GM23338 (cell line): ENCODE data around the gene RPF1. TPM values are rescaled to one million over a fixed set of nuclear protein-coding genes. Genes with fewer than 3 reads are reported as not detected.
A peak's percentile ranks its signal among the peaks of the same experiment; 100 is the strongest.

Experiments used
- ATAC-seq: fragments of 200-7000 bp; cut with Tn5 transposase; 3 replicates; pipeline ENCODE4 v1.9.1; 2020
- DNase-seq: peaks from one replicate; pipeline ENCODE4 v3.0.0-alpha.2; 2015; ENCODE audit warnings: low spot score
- H2AFZ ChIP-seq: fragments of 200-600 bp; sonication (generic); 2 replicates; pipeline ENCODE4 v1.8.0; 2016; ENCODE audit warnings: antibody characterized with exemption, mild to moderate bottlenecking, moderate library complexity
- H3F3A ChIP-seq: fragments of 200-600 bp; sonication (generic); replicated peaks from 2 replicates; pipeline ENCODE4 v1.8.0; 2017; ENCODE audit warnings: antibody characterized with exemption, mixed run types, low read depth
- H3K27ac ChIP-seq: fragments of 200-600 bp; sonication (generic); 2 replicates; pipeline ENCODE4 v1.6.1; 2016; ENCODE audit warnings: low read depth
- H3K27me3 ChIP-seq: fragments of 200-600 bp; sonication (generic); 2 replicates; pipeline ENCODE4 v1.8.0; 2016; ENCODE audit warnings: mild to moderate bottlenecking, mixed run types, moderate library complexity; ENCODE audit not compliant: insufficient read depth
- H3K36me3 ChIP-seq: fragments of 200-600 bp; sonication (generic); 2 replicates; pipeline ENCODE4 v1.8.0; 2016; ENCODE audit warnings: mild to moderate bottlenecking; ENCODE audit not compliant: insufficient read depth
- H3K4me1 ChIP-seq: fragments of 200-600 bp; sonication (generic); 2 replicates; pipeline ENCODE4 v1.8.0; 2016; ENCODE audit warnings: mild to moderate bottlenecking, moderate library complexity; ENCODE audit not compliant: insufficient read depth
- H3K4me2 ChIP-seq: fragments of 200-600 bp; sonication (generic); 2 replicates; pipeline ENCODE4 v1.7.1; 2017; ENCODE audit warnings: mixed run types
- H3K4me3 ChIP-seq: fragments of 200-600 bp; sonication (generic); 2 replicates; pipeline ENCODE4 v1.6.1; 2016; ENCODE audit warnings: mixed run types
- H3K79me2 ChIP-seq: fragments of 200-600 bp; sonication (generic); replicated peaks from 2 replicates; pipeline ENCODE4 v1.8.0; 2017; ENCODE audit warnings: mild to moderate bottlenecking; ENCODE audit not compliant: insufficient read depth
- H3K9me2 ChIP-seq: fragments of 200-600 bp; sonication (generic); 2 replicates; pipeline ENCODE4 v1.8.0; 2017; ENCODE audit not compliant: insufficient read depth
- H4K20me1 ChIP-seq: fragments of 200-600 bp; sonication (generic); replicated peaks from 2 replicates; pipeline ENCODE4 v1.8.0; 2017; ENCODE audit warnings: mild to moderate bottlenecking; ENCODE audit not compliant: insufficient read depth
- H3K27ac Mint-ChIP-seq: 2 replicates; pipeline ENCODE4 v1.8.0; 2020; ENCODE audit warnings: inconsistent platforms, mild to moderate bottlenecking, moderate library complexity, mixed read lengths
- H3K27me3 Mint-ChIP-seq: 3 replicates; pipeline ENCODE4 v1.8.0; 2022; ENCODE audit warnings: low read depth, mild to moderate bottlenecking, moderate library complexity, mixed read lengths, inconsistent platforms; ENCODE audit not compliant: insufficient read depth, poor library complexity
- H3K36me3 Mint-ChIP-seq: 3 replicates; pipeline ENCODE4 v1.8.0; 2021; ENCODE audit warnings: low read depth, mild to moderate bottlenecking, inconsistent platforms, moderate library complexity, mixed read lengths
- H3K4me1 Mint-ChIP-seq: 3 replicates; pipeline ENCODE4 v1.8.0; 2020; ENCODE audit warnings: mild to moderate bottlenecking, inconsistent platforms, mixed read lengths
- H3K4me3 Mint-ChIP-seq: 3 replicates; pipeline ENCODE4 v1.8.0; 2021; ENCODE audit warnings: moderate library complexity, mild to moderate bottlenecking, inconsistent platforms, mixed read lengths
- H3K9me3 Mint-ChIP-seq: 3 replicates; pipeline ENCODE4 v1.8.0; 2020; ENCODE audit warnings: moderate library complexity, mild to moderate bottlenecking, inconsistent platforms, mixed read lengths
- POLR2AphosphoS5 ChIP-seq: IDR thresholded peaks from 2 replicates; pipeline ENCODE4 v1.6.1; 2016; ENCODE audit warnings: antibody characterized with exemption, low read depth
- STAT1 ChIP-seq: IDR thresholded peaks from one replicate; pipeline ENCODE4 v1.6.1; 2016; ENCODE audit warnings: antibody characterized with exemption; ENCODE audit not compliant: unreplicated experiment
- ZNF331 ChIP-seq: fragments of 250-450 bp; sonication (Bioruptor Pico); IDR thresholded peaks from 2 replicates; pipeline ENCODE4 v1.5.0; 2020; ENCODE audit warnings: low read depth, mild to moderate bottlenecking, moderate library complexity
- polyA plus RNA-seq: library from polyadenylated mRNA; unstranded; fragments of >200 nt; fragmentation: Nextera tagmentation; extraction: Ambion mirVana; gene quantifications from 2 replicates; pipeline ENCODE4 v1.2.1, GENCODE V29; 2016
- total RNA-seq: library from RNA; depleted of rRNA; stranded (reverse); fragments of >200 nt; shearing (Covaris generic); gene quantifications from 2 replicates; pipeline ENCODE4 v1.2.3, GENCODE V29; 2014
- TF ChIP-seq, protein P1 (sequence below): IDR thresholded peaks from one replicate; pipeline ENCODE4 v1.6.1; 2018; ENCODE audit warnings: antibody characterized with exemption; ENCODE audit not compliant: unreplicated experiment
- TF ChIP-seq, protein P2 (sequence below), 2 experiments: fragments of 200-600 bp in 1 of 2; sonication (generic) in 1 of 2; conservative IDR thresholded peaks; 2 replicates each; pipeline versions ENCODE4 v1.5.1 to v1.6.1; 2016 to 2017; ENCODE audit warnings: antibody characterized with exemption in 2 of 2, low read depth in 2 of 2, mild to moderate bottlenecking in 2 of 2, moderate library complexity in 1 of 2

Gene RPF1
- total and polyA plus RNA-seq, 2 experiments from 2014 or later = 56.4 to 57.1 TPM

DNA sequence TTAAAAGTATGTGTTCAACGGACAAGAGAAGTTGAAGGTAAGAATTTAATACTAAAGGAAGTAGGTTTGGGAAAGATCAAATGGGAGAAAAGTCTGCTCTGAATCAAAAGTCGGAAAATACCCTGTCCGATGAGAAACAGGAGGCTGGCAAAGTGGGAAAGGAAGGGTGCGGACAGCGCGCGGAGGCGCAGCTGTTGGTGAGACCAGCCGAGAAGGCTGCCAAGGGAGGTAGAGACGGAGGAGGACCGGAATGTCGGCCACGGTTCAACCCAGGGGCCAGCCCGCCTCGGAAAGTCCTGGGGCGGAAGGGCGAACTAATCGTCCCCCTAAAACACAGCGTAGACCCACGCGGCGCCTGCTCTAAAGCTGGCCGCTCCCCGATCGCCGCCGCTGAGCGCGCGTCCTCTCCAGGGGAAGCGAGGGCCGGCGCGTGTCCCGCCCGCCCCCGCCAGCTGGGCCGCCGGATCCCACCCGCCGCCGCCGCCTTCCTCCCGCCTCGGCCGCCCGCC lies 26.5 kb downstream of the RPF1 start:
- peak overlapping the region; percentile 55 for H3K27ac Mint-ChIP-seq
- no peaks in the 10 kb centered on the region; the same call in 1 of the 2 replicates for H3K9me2 ChIP-seq
- H3K4me3 ChIP-seq = peak overlapping the region; percentile 96
- H3K36me3 Mint-ChIP-seq = peaks cover 20% of the 10 kb centered on the region
- H3K4me1 Mint-ChIP-seq = peaks cover 34% of the 10 kb centered on the region
- H3K27me3 ChIP-seq = peaks cover 12% of the 10 kb centered on the region
- no peak overlapping the region; the same call in 1 of the 2 replicates for H3K27ac ChIP-seq
- peaks cover 9% of the 10 kb centered on the region; the same call in 1 of the 3 replicates for H3K9me3 Mint-ChIP-seq
- peak overlapping the region; percentile 93 for H3K4me3 Mint-ChIP-seq
- peaks cover 12% of the 10 kb centered on the region for H3K27me3 Mint-ChIP-seq
- H3K79me2 ChIP-seq = peaks cover 46% of the 10 kb centered on the region
- H3K4me1 ChIP-seq = peaks cover 37% of the 10 kb centered on the region
- TF ChIP-seq POLR2AphosphoS5 = 0 out of 2 replicates have a peak, but pooled peaks have one; percentile 15
- TF ChIP-seq STAT1 = no peak
- H2AFZ ChIP-seq = peak overlapping the region; percentile 72; the same call in 1 of the 2 replicates
- peak; percentile 65 for ATAC-seq
- H3K36me3 ChIP-seq = no peaks in the 10 kb centered on the region
- peak; percentile 74 for DNase-seq
- peak overlapping the region; percentile 99 for H3K4me2 ChIP-seq
- peaks cover 14% of the 10 kb centered on the region for H4K20me1 ChIP-seq
- no peaks in the 10 kb centered on the region for H3F3A ChIP-seq

DNA sequence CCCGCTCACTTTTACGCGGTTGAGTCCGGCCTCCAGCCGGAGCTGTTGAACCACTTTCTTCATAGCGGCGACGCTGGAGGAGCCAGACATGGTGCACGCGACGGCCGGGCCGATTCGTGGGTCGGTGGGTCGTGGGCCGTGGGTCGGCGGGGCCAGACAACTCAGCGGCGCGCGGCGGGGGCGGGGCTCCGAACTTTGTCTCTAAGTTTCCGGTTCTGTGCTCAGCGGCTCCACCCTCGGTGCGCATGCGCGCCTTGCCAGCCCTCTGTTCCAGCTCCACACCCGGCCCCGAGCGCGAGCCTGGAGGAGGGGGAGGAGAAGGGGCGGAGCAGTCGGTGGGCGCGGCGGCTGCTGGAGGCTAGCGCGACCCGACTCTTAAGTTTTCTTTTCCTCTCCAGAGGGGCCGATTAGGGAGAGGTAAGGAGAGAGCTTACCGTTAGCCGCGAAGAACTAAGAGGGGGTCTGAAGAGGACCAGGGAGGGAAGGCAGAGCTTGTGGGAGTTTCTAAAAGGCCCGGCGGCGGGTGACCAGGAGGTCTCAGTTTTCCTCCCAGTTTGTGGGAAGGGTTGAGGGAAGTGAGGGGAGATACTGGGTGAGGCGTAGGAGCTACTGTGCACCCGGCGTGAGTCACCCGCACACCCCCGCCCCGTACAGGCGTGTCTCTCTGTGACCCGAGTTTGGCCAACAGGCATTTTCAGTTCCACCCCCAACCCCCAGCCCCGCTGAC lies 27.1 kb downstream of the RPF1 start, which contains the start of the genes GNG5 and SPATA1:
GNG5 (minus strand) TSS at position 580 of the 727 bp plus-strand sequence; CDS start at position 90, 490 bp downstream.
SPATA1 (plus strand) TSS at position 385 of the 727 bp plus-strand sequence. CDS start 9,974 bp downstream, outside the sequence.
- Histone ChIP-seq H4K20me1 (peaks cover 11% of the 10 kb centered on the region; the same call in 1 of the 2 replicates), H3K4me3 (peak within 1 kb of the TSS; percentile 96), H3F3A (no peaks in the 10 kb centered on the region), H3K4me2 (peak within 1 kb of the TSS; percentile 99), H3K27me3 (peaks cover 12% of the 10 kb centered on the region), H3K79me2 (peaks cover 40% of the 10 kb centered on the region), H3K9me2 (no peaks in the 10 kb centered on the region; the same call in 1 of the 2 replicates), H2AFZ (peak within 1 kb of the TSS; percentile 85), H3K27ac (peak within 1 kb of the TSS; percentile 71), H3K36me3 (no peaks in the 10 kb centered on the region), H3K4me1 (peaks cover 34% of the 10 kb centered on the region)
- TF ChIP-seq, protein P1, sequence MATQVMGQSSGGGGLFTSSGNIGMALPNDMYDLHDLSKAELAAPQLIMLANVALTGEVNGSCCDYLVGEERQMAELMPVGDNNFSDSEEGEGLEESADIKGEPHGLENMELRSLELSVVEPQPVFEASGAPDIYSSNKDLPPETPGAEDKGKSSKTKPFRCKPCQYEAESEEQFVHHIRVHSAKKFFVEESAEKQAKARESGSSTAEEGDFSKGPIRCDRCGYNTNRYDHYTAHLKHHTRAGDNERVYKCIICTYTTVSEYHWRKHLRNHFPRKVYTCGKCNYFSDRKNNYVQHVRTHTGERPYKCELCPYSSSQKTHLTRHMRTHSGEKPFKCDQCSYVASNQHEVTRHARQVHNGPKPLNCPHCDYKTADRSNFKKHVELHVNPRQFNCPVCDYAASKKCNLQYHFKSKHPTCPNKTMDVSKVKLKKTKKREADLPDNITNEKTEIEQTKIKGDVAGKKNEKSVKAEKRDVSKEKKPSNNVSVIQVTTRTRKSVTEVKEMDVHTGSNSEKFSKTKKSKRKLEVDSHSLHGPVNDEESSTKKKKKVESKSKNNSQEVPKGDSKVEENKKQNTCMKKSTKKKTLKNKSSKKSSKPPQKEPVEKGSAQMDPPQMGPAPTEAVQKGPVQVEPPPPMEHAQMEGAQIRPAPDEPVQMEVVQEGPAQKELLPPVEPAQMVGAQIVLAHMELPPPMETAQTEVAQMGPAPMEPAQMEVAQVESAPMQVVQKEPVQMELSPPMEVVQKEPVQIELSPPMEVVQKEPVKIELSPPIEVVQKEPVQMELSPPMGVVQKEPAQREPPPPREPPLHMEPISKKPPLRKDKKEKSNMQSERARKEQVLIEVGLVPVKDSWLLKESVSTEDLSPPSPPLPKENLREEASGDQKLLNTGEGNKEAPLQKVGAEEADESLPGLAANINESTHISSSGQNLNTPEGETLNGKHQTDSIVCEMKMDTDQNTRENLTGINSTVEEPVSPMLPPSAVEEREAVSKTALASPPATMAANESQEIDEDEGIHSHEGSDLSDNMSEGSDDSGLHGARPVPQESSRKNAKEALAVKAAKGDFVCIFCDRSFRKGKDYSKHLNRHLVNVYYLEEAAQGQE = no peak
- TF ChIP-seq, protein P2, sequence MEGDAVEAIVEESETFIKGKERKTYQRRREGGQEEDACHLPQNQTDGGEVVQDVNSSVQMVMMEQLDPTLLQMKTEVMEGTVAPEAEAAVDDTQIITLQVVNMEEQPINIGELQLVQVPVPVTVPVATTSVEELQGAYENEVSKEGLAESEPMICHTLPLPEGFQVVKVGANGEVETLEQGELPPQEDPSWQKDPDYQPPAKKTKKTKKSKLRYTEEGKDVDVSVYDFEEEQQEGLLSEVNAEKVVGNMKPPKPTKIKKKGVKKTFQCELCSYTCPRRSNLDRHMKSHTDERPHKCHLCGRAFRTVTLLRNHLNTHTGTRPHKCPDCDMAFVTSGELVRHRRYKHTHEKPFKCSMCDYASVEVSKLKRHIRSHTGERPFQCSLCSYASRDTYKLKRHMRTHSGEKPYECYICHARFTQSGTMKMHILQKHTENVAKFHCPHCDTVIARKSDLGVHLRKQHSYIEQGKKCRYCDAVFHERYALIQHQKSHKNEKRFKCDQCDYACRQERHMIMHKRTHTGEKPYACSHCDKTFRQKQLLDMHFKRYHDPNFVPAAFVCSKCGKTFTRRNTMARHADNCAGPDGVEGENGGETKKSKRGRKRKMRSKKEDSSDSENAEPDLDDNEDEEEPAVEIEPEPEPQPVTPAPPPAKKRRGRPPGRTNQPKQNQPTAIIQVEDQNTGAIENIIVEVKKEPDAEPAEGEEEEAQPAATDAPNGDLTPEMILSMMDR (conservative IDR thresholded peaks at IDR 0.05; ENCODE audit: low read depth in 2 of 2) = no peak
- TF ChIP-seq ZNF331 (no peak), POLR2AphosphoS5 (peak; percentile 70)
- H3K27ac Mint-ChIP-seq = peak within 1 kb of the TSS; percentile 95
- H3K4me1 Mint-ChIP-seq = peaks cover 28% of the 10 kb centered on the region
- peak; percentile 98 for DNase-seq
- H3K4me3 Mint-ChIP-seq = peak within 1 kb of the TSS; percentile 93
- peaks cover 12% of the 10 kb centered on the region for H3K27me3 Mint-ChIP-seq
- H3K9me3 Mint-ChIP-seq = peaks cover 9% of the 10 kb centered on the region; the same call in 1 of the 3 replicates
- peak; percentile 89 for ATAC-seq
- H3K36me3 Mint-ChIP-seq = peaks cover 17% of the 10 kb centered on the region
